Measurements from ENCODE around the gene RNF31.

The RNF31 gene

DNA sequence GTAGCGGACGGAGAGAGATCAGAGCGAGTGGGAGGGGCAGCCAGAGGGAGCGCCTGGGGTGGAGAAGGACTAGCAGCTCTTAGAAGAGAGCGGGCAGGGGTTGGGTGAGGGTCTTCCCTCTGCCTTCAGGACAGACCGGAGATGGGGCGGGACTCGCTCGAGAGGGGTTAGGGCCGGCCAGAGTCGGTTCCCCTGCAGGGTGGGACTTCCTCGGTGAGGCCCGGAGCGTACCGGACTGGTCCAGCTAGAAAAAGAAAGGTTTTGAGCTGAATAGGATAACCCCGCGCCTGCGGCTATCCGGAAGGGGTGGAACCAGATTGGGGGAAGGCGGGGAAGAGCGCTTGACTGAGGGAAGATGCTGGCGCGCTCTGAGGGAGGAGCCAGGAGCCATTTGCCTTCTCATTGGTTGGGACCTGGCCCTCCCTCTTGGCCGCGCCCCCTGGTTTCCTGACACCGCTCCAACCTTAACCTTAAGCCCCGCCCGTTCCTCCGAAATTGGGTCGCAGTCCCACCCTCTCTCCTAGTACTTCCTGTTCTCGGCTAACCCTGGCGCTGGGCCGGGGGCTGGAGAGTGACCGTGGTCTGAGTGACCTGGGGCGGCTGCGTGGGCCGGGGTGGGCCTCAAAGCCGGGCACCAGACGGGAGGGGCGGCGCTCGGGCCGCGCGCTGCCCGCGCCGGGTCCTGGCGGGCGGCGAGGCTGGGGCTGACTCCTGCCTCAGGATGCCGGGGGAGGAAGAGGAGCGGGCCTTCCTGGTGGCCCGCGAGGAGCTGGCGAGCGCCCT, at the start of gene RNF31:
TSS of gene RNF31 (plus strand) at position 521 of the 783 bp plus-strand sequence. CDS start at position 722, 201 bp downstream.
- H3K4me3 ChIP-seq (ENCODE audit: low read depth, low read length): peak within 1 kb of the TSS; percentile 87
- in situ Hi-C loops (cut with HindIII; ENCODE audit: low sequenced_read_pairs): no loop called here
- peak; percentile 98 for DNase-seq (ENCODE audit: low read depth)
- TF ChIP-seq, protein P1, sequence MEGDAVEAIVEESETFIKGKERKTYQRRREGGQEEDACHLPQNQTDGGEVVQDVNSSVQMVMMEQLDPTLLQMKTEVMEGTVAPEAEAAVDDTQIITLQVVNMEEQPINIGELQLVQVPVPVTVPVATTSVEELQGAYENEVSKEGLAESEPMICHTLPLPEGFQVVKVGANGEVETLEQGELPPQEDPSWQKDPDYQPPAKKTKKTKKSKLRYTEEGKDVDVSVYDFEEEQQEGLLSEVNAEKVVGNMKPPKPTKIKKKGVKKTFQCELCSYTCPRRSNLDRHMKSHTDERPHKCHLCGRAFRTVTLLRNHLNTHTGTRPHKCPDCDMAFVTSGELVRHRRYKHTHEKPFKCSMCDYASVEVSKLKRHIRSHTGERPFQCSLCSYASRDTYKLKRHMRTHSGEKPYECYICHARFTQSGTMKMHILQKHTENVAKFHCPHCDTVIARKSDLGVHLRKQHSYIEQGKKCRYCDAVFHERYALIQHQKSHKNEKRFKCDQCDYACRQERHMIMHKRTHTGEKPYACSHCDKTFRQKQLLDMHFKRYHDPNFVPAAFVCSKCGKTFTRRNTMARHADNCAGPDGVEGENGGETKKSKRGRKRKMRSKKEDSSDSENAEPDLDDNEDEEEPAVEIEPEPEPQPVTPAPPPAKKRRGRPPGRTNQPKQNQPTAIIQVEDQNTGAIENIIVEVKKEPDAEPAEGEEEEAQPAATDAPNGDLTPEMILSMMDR (IDR thresholded peaks at IDR 0.05; ENCODE audit: low read depth, low read length, missing control alignments): no peak

GRCh38 chr14:24098229-24098926, 48.9 kb upstream of the RNF31 start:
- in situ Hi-C loops (cut with HindIII; ENCODE audit: low sequenced_read_pairs): no loop called here
- TF ChIP-seq, protein P1 (IDR thresholded peaks at IDR 0.05; ENCODE audit: low read depth, low read length, missing control alignments): no peak
- H3K4me3 ChIP-seq (ENCODE audit: low read depth, low read length): no peak overlapping the region
- no peak for DNase-seq (ENCODE audit: low read depth)

DNA sequence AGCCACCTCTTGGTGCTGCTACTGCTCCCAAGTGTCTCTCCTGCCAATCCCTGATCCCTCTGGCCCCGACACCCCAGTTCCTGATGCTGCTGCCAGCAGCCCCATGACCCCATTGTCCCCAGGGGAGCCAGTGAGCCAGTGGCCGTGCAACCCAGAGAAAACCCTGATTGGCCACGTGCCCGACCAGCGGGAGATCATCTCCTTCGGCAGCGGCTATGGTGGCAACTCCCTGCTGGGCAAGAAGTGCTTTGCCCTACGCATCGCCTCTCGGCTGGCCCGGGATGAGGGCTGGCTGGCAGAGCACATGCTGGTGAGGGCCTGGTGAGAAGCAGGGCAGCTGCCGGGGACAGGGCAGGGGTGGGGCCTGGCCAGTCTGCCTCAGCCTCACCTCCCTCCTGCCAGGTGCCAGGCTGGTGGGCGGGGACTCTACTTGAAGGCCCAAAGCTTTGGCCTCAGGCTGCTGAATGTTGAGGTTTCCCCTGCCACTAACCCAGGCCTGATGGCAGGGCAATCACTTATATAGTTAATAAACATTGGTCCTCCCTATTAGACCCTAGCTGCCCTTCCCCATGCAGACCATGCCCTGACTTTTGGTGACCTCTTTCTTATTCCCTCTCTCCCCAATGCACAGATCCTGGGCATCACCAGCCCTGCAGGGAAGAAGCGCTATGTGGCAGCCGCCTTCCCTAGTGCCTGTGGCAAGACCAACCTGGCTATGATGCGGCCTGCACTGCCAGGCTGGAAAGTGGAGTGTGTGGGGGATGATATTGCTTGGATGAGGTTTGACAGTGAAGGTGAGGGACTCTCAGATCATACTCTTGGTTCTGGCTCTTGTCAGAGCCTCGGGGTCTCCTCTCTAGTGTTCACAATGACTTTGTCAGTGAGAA, 48.1 kb upstream of the RNF31 start:
- DNase-seq (ENCODE audit: low read depth): no peak
- H3K4me3 ChIP-seq (ENCODE audit: low read depth, low read length): no peak overlapping the region
- in situ Hi-C loops (cut with HindIII; ENCODE audit: low sequenced_read_pairs): no loop called here
- TF ChIP-seq, protein P1 (IDR thresholded peaks at IDR 0.05; ENCODE audit: low read depth, low read length, missing control alignments): no peak

- DNase-seq (ENCODE audit: low read depth): no peak
- no peak overlapping the region for H3K4me3 ChIP-seq (ENCODE audit: low read depth, low read length)
- TF ChIP-seq, protein P1 (IDR thresholded peaks at IDR 0.05; ENCODE audit: low read depth, low read length, missing control alignments): no peak
- in situ Hi-C loops (cut with HindIII; ENCODE audit: low sequenced_read_pairs): no loop called here
Measured at GRCh38 chr14:24100197-24100981, 46.9 kb upstream of the RNF31 start.

- no peak overlapping the region for H3K4me3 ChIP-seq (ENCODE audit: low read depth, low read length)
- TF ChIP-seq, protein P1 (IDR thresholded peaks at IDR 0.05; ENCODE audit: low read depth, low read length, missing control alignments): no peak
- no peak for DNase-seq (ENCODE audit: low read depth)
- in situ Hi-C loops (cut with HindIII; ENCODE audit: low sequenced_read_pairs): no loop called here
Measured at GRCh38 chr14:24100982-24101494, 46.3 kb upstream of the RNF31 start.
